GM12864 (cell line): Measurements from ENCODE around the gene DLG4.

Experiments
- DNase-seq: peaks from one replicate; pipeline ENCODE4 v3.0.0-alpha.2; 2011; ENCODE audit warnings: low read depth
- H3K4me3 ChIP-seq: 2 replicates; pipeline ENCODE4 v1.5.1; 2011; ENCODE audit warnings: mild to moderate bottlenecking, low read depth, low read length, control low read depth
- CTCF ChIP-seq: IDR thresholded peaks from 2 replicates; pipeline ENCODE4 v1.5.1; 2011; ENCODE audit warnings: low read depth, mild to moderate bottlenecking, moderate library complexity, low read length, control low read depth, inconsistent platforms; ENCODE audit errors: missing control alignments

DLG4 gene

GRCh38 chr17:7219812-7220592, at the start of gene DLG4, which contains the start of gene ACADVL:
DLG4 (minus strand) TSS chr17:7219836.
ACADVL (plus strand) TSS chr17:7219938; CDS start chr17:7219985, 47 bp downstream.
- DNase-seq: no peak
- H3K4me3 ChIP-seq: peak within 1 kb of the TSS; percentile 96
- TF ChIP-seq CTCF: no peak

- DNase-seq: no peak
- H3K4me3 ChIP-seq: no peak overlapping the region
- no peak for TF ChIP-seq CTCF
These were observed 47.1 kb upstream of the DLG4 start for GRCh38 chr17:7266784-7267183.

- TF ChIP-seq CTCF: no peak
- H3K4me3 ChIP-seq: no peak overlapping the region
- no peak for DNase-seq
These were observed 44.1 kb upstream of the DLG4 start for GRCh38 chr17:7263801-7264078.

DNA sequence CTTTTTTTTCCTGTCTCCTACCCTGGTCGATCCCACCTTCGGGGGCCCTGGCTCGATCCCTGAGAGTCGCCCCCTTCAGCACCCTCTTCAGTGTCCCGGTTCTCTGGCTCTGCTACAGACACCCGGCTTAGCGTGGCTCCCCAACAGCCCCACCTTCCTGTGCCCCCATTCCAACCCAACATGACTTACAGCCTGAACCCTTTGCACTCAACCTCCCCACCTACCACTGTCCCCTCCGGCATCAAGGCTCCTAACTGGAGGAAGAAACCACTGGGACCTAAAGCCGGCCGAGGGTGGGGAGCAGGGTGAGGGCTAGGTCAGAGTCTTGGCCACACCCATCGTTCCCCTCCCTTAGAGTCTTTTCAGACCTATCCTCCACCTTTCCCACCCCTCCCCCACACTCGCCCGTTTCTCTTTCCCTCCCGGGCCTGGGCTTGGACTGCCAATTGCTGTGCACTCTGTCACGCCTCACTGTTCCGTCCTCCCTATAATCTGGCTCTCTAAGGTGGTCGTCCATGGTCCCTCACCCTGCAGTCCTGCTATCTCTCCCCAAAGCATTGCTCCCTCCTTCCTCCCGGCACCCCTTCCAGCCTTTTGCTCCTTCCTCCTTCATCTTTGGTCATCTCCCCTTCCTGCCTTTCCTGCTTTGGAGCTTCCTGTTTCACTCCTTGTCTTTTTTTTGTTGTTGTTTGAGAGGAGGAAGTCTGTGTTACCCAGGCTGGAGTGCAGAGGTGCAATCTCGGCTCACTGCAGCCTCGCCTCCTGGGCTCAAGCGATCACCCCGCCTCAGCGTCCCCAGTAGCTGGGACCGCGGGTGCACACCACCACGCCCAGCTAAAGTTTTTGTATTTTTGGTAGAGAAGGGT, 43.5 kb upstream of the DLG4 start:
- DNase-seq: no peak
- no peak overlapping the region for H3K4me3 ChIP-seq

GRCh38 chr17:7262192-7262934, 42.7 kb upstream of the DLG4 start, which contains the start of gene CLDN7:
CLDN7 (minus strand) TSS chr17:7262478; CDS start chr17:7262043, 435 bp downstream.
- peak within 1 kb of the TSS; percentile 34 for H3K4me3 ChIP-seq
- DNase-seq: no peak

More for the DNA sequence above, 43.5 kb upstream of the DLG4 start:
- TF ChIP-seq CTCF: no peak

More at GRCh38 chr17:7262192-7262934, 42.7 kb upstream of the DLG4 start, which contains the start of gene CLDN7:
- TF ChIP-seq CTCF: no peak
